Neural cell (in vitro differentiated cells): ENCODE data around the gene CHKA.
"Not testable (repeated sequence)": the region's sequence is repeated elsewhere in the genome, so short reads cannot be mapped to it uniquely, and the experiment has no call there.

ENCODE experiments used
- CTCF ChIP-seq: fragments of 450-650 bp; IDR thresholded peaks from 2 replicates; pipeline ENCODE4 v1.5.1; 2014; ENCODE audit warnings: antibody characterized with exemption, mild to moderate bottlenecking, moderate library complexity; ENCODE audit not compliant: poor library complexity, severe bottlenecking
- EZH2 ChIP-seq: fragments of 200-600, 300-800 bp; shearing (Covaris generic), sonication (generic); IDR thresholded peaks from 2 replicates; pipeline ENCODE4 v1.6.1; 2014; ENCODE audit warnings: antibody characterized with exemption, low read length, borderline replicate concordance, mild to moderate bottlenecking; ENCODE audit not compliant: insufficient read depth, poor library complexity, severe bottlenecking
- POLR2AphosphoS5 ChIP-seq: IDR thresholded peaks from 2 replicates; pipeline ENCODE4 v1.6.1; 2012
- RAD21 ChIP-seq: fragments of 450-650 bp; conservative IDR thresholded peaks from 2 replicates; pipeline ENCODE4 v1.6.1; 2014; ENCODE audit warnings: antibody characterized with exemption, mild to moderate bottlenecking, moderate library complexity
- SMC3 ChIP-seq: fragments of 450-650 bp; conservative IDR thresholded peaks from 2 replicates; pipeline ENCODE4 v1.6.1; 2014; ENCODE audit warnings: antibody characterized with exemption, mild to moderate bottlenecking, moderate library complexity; ENCODE audit not compliant: poor library complexity
- TAF1 ChIP-seq: IDR thresholded peaks from 2 replicates; pipeline ENCODE4 v1.6.1; 2012; ENCODE audit warnings: low read depth

DNA sequence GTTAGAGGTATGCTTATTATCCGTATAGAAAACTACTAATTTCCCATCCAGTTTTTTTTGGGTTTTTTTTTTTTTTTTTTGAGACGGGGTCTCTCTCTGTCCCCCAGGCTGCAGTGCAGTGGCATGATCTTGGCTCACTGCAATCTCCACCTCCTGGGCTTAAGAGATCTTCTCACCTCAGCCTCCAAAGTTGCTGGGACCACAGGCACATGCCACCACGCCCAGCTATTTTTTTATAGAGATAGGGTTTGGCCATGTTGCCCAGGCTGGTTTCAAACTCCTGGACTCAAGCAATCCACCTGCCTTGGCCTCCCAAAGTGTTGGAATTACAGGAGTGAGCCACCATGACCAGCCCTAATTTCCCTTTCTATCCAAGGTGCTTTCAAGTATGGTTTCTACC is 28.2 kb downstream of the CHKA start:
- TF ChIP-seq CTCF, EZH2, RAD21, POLR2AphosphoS5, TAF1, SMC3: not testable (repeated sequence)
